ENCODE measurements around the gene GNG7. TPM values are rescaled to one million over a fixed set of nuclear protein-coding genes. Genes with fewer than 3 reads are reported as not detected.

Gene GNG7
- total and polyA plus RNA-seq, 10 of the 15 experiments (the other 5 are each of a cell fraction or from before 2014, with no cell fraction given): 1.9 to 13.6 (median 6.5) TPM

GRCh38 chr19:2469102-2469914 is 233.2 kb downstream of the GNG7 start (continued):
- TF ChIP-seq ZNF592 (IDR thresholded peaks at IDR 0.05): no peak
- TF ChIP-seq RCOR1 (conservative IDR thresholded peaks at IDR 0.05; ENCODE audit: low read depth, low read length): no peak
- no peak for TF ChIP-seq JUND (IDR thresholded peaks at IDR 0.05; ENCODE audit: low read depth, low read length)
- peak; percentile 43; the same call in 1 of the 2 replicates for TF ChIP-seq NFIC (IDR thresholded peaks at IDR 0.05; ENCODE audit: low read depth, low read length)
- TF ChIP-seq USF1 (IDR thresholded peaks at IDR 0.05; ENCODE audit: borderline replicate concordance, extremely low read length, insufficient read depth, low read depth, low read length): no peak
- TF ChIP-seq POLR2AphosphoS2 (IDR thresholded peaks at IDR 0.05; ENCODE audit: low read depth, low read length): no peak
- no peak for TF ChIP-seq RB1 (IDR thresholded peaks at IDR 0.05; ENCODE audit: borderline replicate concordance)
- TF ChIP-seq KLF5 (IDR thresholded peaks at IDR 0.05; ENCODE audit: partially characterized antibody): no peak
- TF ChIP-seq RELA (IDR thresholded peaks at IDR 0.05; ENCODE audit: borderline replicate concordance, partially characterized antibody): no peak
- no peak for TF ChIP-seq CBFB (IDR thresholded peaks at IDR 0.05; ENCODE audit: low read depth)
- TF ChIP-seq ASH2L (IDR thresholded peaks at IDR 0.05; ENCODE audit: borderline replicate concordance, low read depth): no peak
- TF ChIP-seq, protein P1, sequence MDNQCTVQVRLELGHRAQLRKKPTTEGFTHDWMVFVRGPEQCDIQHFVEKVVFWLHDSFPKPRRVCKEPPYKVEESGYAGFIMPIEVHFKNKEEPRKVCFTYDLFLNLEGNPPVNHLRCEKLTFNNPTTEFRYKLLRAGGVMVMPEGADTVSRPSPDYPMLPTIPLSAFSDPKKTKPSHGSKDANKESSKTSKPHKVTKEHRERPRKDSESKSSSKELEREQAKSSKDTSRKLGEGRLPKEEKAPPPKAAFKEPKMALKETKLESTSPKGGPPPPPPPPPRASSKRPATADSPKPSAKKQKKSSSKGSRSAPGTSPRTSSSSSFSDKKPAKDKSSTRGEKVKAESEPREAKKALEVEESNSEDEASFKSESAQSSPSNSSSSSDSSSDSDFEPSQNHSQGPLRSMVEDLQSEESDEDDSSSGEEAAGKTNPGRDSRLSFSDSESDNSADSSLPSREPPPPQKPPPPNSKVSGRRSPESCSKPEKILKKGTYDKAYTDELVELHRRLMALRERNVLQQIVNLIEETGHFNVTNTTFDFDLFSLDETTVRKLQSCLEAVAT (IDR thresholded peaks at IDR 0.05): no peak
- TF ChIP-seq SREBF2 (IDR thresholded peaks at IDR 0.05; ENCODE audit: low read length): no peak
- TF ChIP-seq EZH2 (IDR thresholded peaks at IDR 0.05; ENCODE audit: borderline replicate concordance, control insufficient read depth, low read depth, low read length): no peak
- TF ChIP-seq, protein P2, sequence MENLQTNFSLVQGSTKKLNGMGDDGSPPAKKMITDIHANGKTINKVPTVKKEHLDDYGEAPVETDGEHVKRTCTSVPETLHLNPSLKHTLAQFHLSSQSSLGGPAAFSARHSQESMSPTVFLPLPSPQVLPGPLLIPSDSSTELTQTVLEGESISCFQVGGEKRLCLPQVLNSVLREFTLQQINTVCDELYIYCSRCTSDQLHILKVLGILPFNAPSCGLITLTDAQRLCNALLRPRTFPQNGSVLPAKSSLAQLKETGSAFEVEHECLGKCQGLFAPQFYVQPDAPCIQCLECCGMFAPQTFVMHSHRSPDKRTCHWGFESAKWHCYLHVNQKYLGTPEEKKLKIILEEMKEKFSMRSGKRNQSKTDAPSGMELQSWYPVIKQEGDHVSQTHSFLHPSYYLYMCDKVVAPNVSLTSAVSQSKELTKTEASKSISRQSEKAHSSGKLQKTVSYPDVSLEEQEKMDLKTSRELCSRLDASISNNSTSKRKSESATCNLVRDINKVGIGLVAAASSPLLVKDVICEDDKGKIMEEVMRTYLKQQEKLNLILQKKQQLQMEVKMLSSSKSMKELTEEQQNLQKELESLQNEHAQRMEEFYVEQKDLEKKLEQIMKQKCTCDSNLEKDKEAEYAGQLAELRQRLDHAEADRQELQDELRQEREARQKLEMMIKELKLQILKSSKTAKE (IDR thresholded peaks at IDR 0.05; ENCODE audit: low read depth, poor library complexity, severe bottlenecking): no peak
- TF ChIP-seq, protein P3, sequence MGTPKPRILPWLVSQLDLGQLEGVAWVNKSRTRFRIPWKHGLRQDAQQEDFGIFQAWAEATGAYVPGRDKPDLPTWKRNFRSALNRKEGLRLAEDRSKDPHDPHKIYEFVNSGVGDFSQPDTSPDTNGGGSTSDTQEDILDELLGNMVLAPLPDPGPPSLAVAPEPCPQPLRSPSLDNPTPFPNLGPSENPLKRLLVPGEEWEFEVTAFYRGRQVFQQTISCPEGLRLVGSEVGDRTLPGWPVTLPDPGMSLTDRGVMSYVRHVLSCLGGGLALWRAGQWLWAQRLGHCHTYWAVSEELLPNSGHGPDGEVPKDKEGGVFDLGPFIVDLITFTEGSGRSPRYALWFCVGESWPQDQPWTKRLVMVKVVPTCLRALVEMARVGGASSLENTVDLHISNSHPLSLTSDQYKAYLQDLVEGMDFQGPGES (IDR thresholded peaks at IDR 0.05): no peak
- peak; percentile 11; the same call in 1 of the 2 replicates for TF ChIP-seq ATF2 (IDR thresholded peaks at IDR 0.05; ENCODE audit: low read length)

Data from GM12878 (cell line).